GM23248 (cell line): ENCODE data around the gene FDX1. TPM values are rescaled to one million over a fixed set of nuclear protein-coding genes. Genes with fewer than 3 reads are reported as not detected.

Experiments used
- DNase-seq: peaks from one replicate; pipeline ENCODE4 v3.0.0-alpha.2; 2015
- H2AFZ ChIP-seq: fragments of 200-600 bp; sonication (generic); 2 replicates; pipeline ENCODE4 v1.6.1; 2016; ENCODE audit warnings: antibody characterized with exemption
- H3F3A ChIP-seq: fragments of 200-600 bp; sonication (generic); 2 replicates; pipeline ENCODE4 v1.6.1; 2016; ENCODE audit warnings: mild to moderate bottlenecking, antibody characterized with exemption, mixed run types; ENCODE audit not compliant: insufficient read depth
- H3K27ac ChIP-seq: fragments of 200-600 bp; sonication (generic); 2 replicates; pipeline ENCODE4 v1.5.1; 2016; ENCODE audit warnings: mild to moderate bottlenecking
- H3K27me3 ChIP-seq: fragments of 200-600 bp; sonication (generic); replicated peaks from 2 replicates; pipeline ENCODE4 v1.6.1; 2016; ENCODE audit warnings: mild to moderate bottlenecking; ENCODE audit not compliant: insufficient read depth
- H3K36me3 ChIP-seq: fragments of 200-600 bp; sonication (generic); 2 replicates; pipeline ENCODE4 v1.6.1; 2016; ENCODE audit warnings: low read depth, mild to moderate bottlenecking
- H3K4me1 ChIP-seq: fragments of 200-600 bp; sonication (generic); 2 replicates; pipeline ENCODE4 v1.6.1; 2016; ENCODE audit warnings: mild to moderate bottlenecking; ENCODE audit not compliant: insufficient read depth
- H3K4me2 ChIP-seq: fragments of 200-600 bp; sonication (generic); one replicate; pipeline ENCODE4 v1.6.1; 2016; ENCODE audit warnings: mild to moderate bottlenecking; ENCODE audit not compliant: unreplicated experiment
- H3K4me3 ChIP-seq: fragments of 200-600 bp; sonication (generic); 2 replicates; pipeline ENCODE4 v1.5.1; 2016; ENCODE audit warnings: mild to moderate bottlenecking
- H3K79me2 ChIP-seq: fragments of 200-600 bp; sonication (generic); 2 replicates; pipeline ENCODE4 v1.6.1; 2016; ENCODE audit warnings: mild to moderate bottlenecking; ENCODE audit not compliant: insufficient read depth
- H3K9ac ChIP-seq: fragments of 200-600 bp; sonication (generic); 2 replicates; pipeline ENCODE4 v1.6.1; 2016; ENCODE audit warnings: mild to moderate bottlenecking
- H3K9me2 ChIP-seq: fragments of 200-600 bp; sonication (generic); 2 replicates; pipeline ENCODE4 v1.6.1; 2016; ENCODE audit warnings: mixed run types, mild to moderate bottlenecking, moderate library complexity; ENCODE audit not compliant: insufficient read depth
- H3K9me3 ChIP-seq: fragments of 200-600 bp; sonication (generic); one replicate; pipeline ENCODE4 v1.6.1; 2017; ENCODE audit warnings: low read depth
- H4K20me1 ChIP-seq: fragments of 200-600 bp; sonication (generic); 2 replicates; pipeline ENCODE4 v1.6.0; 2016; ENCODE audit not compliant: insufficient read depth
- EZH2 ChIP-seq: fragments of 200-600 bp; sonication (generic); IDR thresholded peaks from 2 replicates; pipeline ENCODE4 v1.6.1; 2018; ENCODE audit warnings: antibody characterized with exemption, mild to moderate bottlenecking; ENCODE audit not compliant: insufficient read depth, poor library complexity, severe bottlenecking
- EZH2phosphoT487 ChIP-seq: fragments of 200-600 bp; sonication (generic); IDR thresholded peaks from 2 replicates; pipeline ENCODE4 v1.6.1; 2018; ENCODE audit warnings: antibody characterized with exemption, moderate library complexity, mild to moderate bottlenecking, low read depth; ENCODE audit not compliant: insufficient read depth
- WGBS, 2 experiments: methylation state at CpG; one replicate each; pipeline ENCODE4 v1.1.6; 2015 to 2017; ENCODE audit warnings: low lambda C conversion rate in 2 of 2, low coverage in 1 of 2; ENCODE audit errors: missing lambda C conversion rate in 2 of 2; 5-methylcytosine and 5-hydroxymethylcytosine counted together
- in situ Hi-C: fragments of 300-500 bp; cut with MboI; formaldehyde crosslinking; loops from 2 replicates; pipeline ENCODE4 v1.15.0; 2020
- polyA plus RNA-seq: library from polyadenylated mRNA; unstranded; fragments of >200 nt; fragmentation: Nextera tagmentation; extraction: Ambion mirVana; gene quantifications from 2 replicates; pipeline ENCODE4 v1.2.1, GENCODE V29; 2016
- total RNA-seq: library from RNA; depleted of rRNA; stranded (reverse); fragments of >200 nt; shearing (Covaris generic); gene quantifications from 2 replicates; pipeline ENCODE4 v1.2.3, GENCODE V29; 2014; rRNA removed

Gene FDX1
- total and polyA plus RNA-seq, 2 experiments from 2014 or later, result 12.2 to 16.6 TPM

DNA sequence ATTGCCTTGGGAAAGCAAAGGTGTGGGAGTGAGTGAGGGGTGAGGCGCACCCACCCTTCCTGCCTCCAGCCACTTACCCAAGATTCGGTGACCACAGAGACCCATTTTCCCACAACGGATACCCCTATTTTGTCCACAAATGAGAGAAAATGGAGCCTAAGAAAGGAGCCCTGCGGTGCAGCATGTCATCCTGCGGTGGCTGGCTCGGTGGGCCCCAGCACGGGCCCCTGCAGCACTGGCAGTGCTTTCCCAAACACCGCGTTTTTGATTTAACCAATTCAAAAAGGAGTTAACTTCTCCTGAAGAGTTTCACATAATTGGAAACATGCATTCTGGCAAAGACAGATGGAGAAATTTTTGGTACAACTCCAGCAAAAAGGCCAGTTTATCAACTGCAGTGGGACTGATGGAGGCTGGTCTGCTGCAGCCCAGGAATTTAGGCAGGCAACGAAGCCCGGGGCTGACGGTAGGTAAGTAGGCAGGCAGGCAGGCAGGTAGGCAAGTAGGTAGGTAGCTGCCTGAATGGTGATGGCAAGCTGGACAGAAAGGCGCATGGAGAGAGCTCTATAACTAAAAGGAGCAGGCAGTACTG lies 84.2 kb downstream of the FDX1 start:
- peak overlapping the region; percentile 49; the same call in 1 of the 2 replicates for H2AFZ ChIP-seq
- WGBS, 2 experiments, result 13 to 22% methylated on average over 13 of the region's 13 CpGs
- DNase-seq, result peak; percentile 36

More for the DNA sequence above, 84.2 kb downstream of the FDX1 start:
- in situ Hi-C loops, result no loop called here
- Histone ChIP-seq H3K4me2 (no peak overlapping the region), H3K9me2 (no peaks in the 10 kb centered on the region), H4K20me1 (no peaks in the 10 kb centered on the region), H3K27me3 (no peaks in the 10 kb centered on the region), H3K79me2 (no peaks in the 10 kb centered on the region), H3K4me1 (peaks cover 13% of the 10 kb centered on the region; the same call in 1 of the 2 replicates), H3F3A (peaks cover under 1% of the 10 kb centered on the region; the same call in 1 of the 2 replicates), H3K9ac (no peak overlapping the region), H3K9me3 (no peaks in the 10 kb centered on the region), H3K4me3 (no peak overlapping the region), H3K27ac (no peak overlapping the region), H3K36me3 (no peaks in the 10 kb centered on the region)
- TF ChIP-seq EZH2phosphoT487, result no peak
- no peak for TF ChIP-seq EZH2

Other genes with a start within 250 kb of the FDX1 start
- gene RDX, start 133.3 kb upstream of the FDX1 start, total RNA-seq, result 68.3 and 69.5 TPM in 2 replicates
- 95.4 and 116 TPM in 2 replicates for gene RDX, start 133.3 kb upstream of the FDX1 start, polyA plus RNA-seq